A172 (cell line): ENCODE results near the gene JUND. TPM values are rescaled to one million over a fixed set of nuclear protein-coding genes. Genes with fewer than 3 reads are reported as not detected.

Experiments
- DNase-seq: peaks from one replicate; pipeline ENCODE4 v3.0.0-alpha.2; 2015; ENCODE audit warnings: low spot score
- total RNA-seq: library from RNA; depleted of rRNA; stranded (reverse); fragments of >200 nt; shearing (Covaris generic); gene quantifications from 2 replicates; pipeline ENCODE4 v1.2.3, GENCODE V29; 2014

The JUND gene
- total RNA-seq, 1 experiment from 2014 or later = 91.3 TPM

DNA sequence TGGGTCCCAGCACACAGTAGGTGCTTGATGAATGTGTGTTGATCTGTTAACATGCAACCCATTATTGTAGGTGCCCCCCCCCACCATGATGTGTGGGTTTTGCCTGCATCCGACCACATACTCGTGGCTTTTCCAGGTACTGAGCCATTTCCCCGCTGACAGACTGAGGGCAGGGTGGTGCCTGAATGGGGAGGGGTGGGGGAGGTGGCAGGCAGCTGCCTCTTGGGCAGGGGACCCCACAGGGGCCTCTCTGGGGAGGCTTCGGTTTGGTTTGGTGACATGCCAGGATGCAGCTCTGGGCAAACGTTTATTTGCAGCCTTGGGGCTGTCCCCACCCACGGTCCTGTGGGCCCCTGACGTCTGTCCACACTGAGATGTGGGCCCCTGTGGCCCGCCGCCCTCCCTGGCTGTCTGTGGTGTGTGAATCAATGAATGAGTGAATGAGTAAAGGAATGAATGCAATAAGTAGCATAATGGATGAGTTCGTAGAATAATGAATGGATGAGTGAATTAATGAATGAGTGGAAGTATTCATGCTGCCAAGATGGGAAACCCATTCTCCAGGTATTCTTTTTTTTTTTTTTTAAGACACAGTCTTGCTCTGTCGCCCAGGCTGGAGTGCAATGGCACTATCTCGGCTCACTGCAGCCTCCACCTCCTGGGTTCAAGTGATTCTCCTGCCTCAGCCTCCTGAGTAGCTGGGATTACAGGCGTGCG, 9.0 kb upstream of the JUND start:
- DNase-seq = no peak

DNA sequence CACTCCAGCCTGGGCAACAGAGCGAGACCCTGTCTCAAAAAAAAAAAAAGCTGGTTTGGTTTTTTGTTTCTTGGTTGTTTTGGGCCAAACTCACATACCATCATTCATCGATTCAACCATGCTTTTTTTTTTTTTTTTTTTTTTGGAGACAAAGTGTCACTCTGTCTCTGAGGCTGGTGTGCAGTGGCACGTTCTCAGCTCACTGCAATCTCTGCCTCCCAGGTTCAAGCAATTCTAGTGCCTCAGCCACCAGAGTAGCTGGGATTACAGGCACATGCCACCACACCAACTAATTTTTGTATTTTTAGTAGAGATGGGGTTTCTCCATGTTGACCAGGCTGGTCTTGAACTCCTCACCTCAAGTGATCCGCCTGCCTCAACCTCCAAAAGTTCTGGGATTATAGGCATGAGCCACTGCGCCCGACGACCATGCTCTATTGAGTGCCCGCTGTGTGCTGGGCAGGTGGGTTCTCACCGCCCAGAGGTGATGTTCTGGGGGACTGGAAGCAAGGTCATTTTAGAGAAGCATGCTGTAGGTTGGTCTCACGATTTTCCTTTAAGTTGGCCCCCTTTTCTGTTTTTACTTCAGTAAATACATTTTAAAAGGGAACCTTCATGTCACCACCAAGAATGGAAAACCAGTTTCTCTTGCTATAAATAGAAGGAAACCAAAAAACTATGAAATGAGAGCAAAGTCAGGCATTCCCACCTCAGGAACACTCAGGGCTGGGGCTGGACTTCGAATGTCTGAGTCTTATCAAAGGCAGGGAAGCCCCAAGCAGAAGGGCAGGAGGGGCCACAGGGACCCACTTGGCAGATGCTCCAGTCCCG, 8.3 kb upstream of the JUND start:
- no peak for DNase-seq

DNA sequence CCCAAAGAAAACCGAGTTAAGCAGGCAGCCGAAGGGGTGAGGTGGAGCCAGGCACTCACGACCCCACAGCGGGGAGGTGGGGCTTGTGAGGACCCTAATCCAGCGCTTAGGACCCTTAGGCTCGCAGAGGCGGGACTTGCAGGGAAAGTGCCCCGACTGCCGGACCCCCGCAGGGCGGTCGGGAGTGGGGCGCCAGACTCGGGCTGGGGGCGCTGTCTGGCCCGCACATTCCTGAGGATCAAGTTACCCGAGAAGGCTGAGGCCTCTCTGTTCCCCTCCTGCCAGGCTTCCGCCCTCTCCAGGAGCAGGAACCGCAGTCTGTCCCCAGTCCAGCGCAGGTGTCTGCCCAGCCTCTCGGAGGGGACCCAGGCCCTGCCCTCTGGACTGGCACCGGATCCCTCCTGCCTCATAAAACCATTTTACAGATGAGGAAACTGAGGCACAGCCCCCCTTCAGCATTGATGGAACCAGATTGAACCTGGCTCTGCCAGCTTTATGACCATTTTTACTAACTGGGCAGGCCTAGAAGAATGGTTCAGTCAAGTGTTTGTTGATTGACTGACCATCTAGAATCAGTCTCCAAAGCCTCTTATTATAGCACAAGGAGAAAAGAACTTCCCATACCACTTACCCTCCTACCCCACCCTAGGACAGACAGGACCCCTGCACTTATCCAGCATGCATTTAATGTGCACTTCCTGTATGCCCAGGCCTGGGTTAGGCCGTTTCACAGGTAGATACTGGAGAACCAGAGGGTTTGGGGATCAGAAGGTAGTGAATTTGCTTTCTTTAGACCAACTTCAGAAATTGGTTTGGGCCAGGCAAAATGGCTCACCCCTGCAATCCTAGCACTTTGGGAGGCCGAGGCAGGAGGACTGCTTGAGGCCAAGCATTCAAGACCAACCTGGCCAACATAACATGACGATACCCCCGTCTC, 6.7 kb upstream of the JUND start:
- DNase-seq = no peak

DNA sequence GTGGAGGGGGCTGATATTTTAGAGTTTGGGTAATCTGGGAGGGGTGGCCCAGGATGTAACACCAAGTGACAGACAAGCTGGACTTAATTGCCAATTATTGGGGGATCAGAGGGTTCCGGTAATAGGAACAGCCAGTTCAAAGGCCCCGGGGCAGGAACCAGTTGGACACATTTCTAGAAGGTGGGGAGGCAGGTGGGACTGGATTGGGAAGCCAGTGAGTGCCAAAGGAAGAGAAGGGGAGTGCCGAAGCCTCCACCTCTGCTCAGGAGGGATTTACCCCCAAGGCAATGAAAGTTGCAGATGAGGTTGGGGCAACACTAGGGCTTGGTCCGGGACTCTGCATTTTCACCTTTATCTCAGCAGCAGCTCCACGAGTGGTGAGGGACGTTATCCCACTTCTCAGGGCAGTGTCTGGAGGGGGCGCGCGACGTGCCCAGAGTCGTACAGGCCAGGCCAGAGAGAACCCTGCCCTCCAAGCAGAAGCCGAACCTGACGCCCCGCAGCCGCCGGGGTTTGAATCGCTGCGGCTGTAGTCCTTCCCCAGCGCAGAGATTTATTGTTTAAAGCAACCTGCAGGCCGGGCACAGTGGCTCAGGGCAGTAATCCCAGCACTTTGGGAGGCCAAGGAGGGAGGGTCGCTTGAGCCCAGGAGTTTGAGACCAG, 5.7 kb upstream of the JUND start:
- no peak for DNase-seq

DNA sequence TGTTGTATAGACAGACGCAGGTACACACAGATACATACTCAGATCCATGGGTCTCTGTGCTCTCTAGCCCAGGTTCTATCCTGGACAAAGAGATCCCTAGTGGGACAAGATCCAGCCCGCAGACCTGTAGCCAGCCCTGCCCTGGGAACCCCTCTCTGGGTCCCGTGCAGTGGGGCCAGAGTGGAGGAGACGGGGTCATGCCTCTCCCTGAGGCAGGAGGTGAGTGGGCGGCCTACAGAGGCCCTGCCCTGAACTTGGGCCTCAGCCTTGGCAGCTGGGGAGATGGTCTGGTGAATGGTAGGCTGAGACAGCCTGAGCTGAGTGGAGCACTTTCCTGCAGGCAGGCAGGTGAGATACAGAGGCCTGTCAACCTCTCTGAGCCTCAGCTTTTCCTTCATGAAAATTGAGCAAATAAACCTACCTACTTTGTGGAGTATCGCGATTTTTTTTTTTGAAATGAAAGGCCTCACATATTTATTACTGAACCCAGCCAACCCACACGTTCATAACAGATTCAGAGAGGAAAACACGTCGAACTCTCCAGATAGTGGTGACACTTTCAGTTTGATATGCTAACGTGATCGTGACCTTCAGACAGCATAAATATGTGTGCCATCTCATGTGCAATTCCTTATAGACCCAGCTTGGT, 3.4 kb upstream of the JUND start:
- DNase-seq = no peak

DNA sequence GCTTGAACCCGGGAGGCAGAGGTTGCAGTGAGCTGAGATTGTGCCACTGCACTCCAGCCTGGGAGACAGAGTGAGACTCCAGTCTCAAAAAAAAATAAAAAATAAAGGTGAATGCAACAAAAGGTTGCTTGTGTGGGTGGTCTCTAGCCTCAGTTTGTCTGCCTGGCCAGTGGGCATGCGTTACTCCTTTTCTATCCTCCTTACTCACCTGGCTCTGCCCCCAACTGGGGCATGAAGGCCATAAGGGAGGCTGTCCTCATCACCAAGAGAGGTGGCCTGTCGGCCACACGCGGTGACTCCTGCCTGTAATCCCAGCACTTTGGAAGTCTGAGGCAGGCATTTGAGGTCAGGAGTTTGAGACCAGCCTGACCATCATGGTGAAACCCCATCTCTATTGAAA, 1.9 kb upstream of the JUND start:
- DNase-seq = no peak

DNA sequence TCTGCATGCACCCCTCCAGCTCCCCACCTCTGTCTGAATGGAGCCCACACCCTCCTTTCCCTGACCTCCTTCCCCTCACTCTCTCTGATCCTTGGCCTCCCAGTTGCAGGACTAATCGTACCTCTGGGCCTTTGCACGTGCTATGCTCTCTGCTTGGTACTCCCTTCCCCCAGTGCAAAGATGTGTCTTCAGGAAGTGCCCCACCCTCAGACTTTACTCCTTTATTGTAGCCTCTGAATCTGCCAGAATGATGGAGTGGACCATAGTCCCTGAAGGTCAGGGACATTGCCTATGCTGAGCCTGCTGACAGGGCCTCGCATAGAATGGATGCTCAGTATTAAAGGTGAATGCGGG, 1.3 kb upstream of the JUND start:
- no peak for DNase-seq

DNA sequence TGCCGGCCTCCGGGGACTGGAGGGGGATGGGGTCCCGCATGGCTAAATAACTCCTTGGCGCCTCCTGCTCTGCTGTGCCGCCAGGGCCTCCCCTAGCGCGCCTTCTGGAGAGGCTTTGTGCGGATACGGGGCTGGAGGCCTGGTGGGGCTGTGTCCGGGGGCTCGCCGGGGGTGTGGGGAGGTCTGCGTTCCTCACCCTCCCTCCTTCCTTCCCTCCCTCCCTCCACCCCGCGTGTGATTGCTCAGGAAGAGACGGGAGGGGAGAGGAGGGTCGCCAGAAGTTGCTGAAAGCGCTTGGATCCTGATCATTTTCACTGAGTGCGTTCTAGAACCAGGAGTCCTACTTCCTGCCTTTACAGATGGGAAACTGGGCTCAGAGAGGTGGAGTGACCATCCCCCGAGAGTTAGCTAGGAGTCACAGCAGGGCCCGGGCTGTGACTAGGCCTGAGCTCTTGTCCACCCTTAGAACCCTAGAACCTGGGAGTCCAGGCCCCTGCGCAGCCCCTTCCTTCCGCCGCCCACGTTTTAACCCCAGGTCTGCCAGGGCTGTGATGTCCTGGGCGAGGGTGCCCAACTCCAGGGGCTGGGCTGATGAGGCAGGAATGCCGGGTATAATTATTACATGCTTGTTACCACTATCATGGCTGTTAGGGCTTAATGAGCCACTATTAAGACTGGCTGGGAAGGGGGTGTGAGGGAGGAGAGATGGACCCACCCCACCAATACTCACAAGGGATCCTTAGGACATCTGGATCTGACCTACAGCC, 782 bp upstream of the JUND start:
- peak; percentile 71 for DNase-seq

DNA sequence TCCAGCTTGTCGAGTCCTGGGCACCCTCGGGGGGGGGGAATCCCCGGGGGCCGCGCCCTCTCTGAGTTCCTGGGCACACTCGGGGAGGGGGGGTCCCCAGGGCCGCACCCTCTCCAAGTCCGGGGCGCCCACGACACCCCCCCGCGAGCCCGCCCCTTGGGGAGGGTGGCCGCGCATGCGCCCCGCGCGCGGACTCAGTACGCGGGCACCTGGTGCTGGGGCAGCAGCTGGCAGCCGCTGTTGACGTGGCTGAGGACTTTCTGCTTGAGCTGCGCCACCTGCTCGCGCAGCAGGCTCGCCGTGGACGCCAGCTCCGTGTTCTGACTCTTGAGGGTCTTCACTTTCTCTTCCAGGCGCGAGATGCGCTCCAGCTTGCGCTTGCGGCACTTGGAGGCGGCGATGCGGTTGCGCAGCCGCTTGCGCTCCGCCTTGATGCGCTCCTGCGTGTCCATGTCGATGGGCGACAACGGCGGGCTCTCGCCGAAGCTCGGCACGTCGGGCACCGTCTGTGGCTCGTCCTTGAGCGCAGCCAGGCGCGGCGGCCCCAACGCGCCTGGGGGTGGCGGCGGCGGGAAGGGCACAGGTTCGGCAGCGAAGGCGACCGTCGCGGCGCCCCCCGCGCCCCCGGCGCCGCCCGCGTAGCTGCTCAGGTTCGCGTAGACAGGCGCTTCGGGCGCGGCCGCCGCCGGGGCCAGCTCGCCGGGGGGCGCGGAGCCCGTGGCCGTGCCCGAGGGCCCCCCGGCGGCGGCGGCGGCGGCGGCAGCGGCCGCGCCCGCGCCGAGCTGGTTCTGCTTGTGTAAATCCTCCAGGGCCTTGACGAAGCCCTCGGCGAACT, 958 bp downstream of the JUND start:
- peak; percentile 74 for DNase-seq

DNA sequence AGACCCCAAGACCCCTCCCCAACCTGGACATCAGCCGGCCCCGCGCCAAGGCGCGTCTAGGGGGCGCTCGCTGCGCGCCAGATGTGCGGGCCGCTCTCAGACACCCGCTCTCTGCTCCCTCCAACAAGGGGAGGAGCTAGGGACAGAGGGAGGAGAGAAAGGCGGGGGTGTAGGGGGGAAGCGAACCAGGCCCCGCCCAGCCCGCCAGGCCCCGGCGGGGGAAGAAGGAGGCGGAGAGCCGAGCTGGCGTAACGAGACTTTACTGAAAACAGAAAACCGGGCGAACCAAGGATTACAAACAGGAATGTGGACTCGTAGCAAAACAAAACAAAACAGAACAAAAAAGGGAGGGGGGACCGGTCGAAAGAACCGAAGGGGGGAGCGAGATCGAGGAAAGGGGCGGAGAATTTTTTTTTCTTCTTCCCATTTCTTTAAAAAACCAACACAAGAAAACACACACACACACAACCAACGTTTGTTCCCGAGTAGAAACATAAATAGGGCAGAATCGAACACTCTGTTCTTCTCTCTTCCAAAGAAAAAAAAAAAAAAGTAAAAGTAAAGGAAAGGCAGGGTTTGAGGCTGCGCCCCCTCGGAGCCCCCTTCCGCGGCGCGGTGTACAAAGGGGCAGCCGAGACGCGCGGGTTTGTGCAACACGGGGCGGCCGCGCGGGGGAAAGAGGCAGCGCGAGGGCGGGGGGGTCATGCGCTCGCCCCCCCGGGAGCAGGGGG, 1.7 kb downstream of the JUND start:
- DNase-seq = peak; percentile 90

DNA sequence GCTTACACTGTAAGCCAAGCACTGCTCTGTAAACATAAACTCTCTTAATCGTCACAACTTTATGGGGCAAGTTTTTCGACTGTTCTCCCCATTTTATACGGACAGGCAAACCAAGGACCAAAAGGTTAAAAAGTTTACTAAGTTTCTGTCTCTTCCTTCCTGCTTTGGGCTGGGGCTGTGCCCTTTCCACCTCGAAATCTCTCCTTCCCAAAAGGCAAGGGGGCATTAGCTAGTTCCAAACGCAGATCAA, 2.2 kb downstream of the JUND start:
- DNase-seq = no peak

DNA sequence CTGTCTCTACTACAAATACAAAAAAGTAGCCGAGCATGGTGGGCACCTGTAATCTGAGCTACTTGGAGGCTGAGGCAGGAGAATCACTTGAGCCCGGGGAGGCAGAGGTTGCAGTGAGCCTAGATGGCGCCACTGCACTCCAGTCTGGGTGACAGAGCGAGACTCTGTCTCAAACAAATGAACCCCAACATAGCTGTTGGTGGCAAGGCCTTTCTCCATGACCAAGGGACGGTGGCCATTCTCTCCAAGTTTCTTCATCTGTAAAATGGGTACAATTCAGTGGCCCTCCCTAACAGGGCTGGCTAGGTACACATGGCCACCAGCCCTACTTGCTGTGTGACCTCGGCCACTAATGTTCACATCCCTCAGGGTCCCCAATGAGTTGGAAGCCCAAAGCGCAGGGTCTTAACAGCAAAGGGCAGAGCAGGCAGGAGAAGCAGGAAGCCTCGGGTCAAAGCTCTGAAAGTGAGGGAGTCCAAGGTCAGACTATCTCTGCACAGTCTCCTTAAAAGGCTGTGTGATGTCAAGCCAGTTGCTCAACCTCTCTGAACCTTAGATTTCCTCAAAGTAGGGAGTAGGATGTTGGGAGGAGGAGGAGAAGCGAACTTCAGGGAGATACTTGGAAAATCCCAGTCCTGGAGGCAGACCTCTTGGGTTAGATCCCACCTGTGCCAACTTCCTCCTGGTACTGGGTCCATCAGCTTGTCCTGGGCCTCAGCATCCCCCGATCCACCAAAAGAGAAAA, 2.7 kb downstream of the JUND start:
- no peak for DNase-seq

DNA sequence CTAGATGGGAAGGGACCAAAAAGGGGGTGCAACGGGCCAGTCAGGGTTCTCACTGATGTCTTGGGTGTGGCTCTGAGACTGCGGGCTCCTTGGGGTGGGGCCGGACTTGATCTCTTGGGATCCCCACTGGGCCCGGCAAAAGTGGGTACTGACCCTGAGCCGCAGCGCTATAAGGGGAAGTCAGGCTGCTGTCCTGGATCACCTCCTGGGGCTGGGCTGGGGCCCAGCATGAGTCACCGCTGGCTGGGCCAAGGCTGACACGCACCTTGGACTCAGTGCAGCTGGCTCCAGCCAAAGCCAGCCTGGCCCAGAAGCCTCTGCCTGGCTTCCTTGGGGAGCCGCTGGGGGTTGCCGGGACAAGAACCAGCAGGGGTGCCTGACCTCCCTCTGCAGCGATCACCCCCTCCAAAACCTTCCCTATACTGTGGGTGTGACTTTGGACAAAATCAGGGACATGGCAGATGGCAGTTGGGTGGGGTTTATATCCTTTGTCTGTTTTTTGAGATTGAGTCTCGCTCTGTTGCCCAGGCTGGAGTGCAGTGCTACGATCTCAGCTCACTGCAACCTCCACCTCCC, 6.6 kb downstream of the JUND start:
- peak; percentile 87 for DNase-seq

DNA sequence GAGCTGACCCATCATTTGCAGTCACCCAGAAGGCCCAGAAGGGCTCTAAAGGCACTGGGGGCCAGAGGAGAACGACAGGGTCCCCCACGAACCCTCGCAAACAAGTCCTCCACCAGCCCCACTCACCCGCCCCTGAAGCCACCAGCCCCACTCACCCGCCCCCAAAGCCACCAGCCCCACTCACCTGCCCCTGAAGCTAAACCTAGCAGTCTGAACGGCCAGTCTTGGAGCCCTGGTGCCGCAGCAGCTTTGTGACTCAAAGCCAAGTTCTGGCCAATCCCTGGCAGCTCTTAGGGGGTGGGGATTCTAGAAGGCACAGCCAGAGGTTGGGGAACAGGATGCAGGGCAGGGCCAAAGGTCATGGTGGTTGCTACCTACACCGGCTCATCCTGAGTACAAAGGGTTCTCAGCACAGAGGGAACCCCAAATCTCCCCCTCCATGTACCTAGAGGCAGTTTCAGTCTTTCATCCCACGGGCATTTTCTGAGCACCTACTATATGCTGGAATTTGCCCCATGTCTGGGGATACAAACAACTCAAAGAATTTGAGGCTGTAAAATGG, 7.1 kb downstream of the JUND start, which contains the start of gene IQCN:
Gene IQCN, minus strand, starts transcription at position 234 of the 562 bp plus-strand sequence. CDS start 4,974 bp downstream, outside the sequence.
- DNase-seq = peak; percentile 38

DNA sequence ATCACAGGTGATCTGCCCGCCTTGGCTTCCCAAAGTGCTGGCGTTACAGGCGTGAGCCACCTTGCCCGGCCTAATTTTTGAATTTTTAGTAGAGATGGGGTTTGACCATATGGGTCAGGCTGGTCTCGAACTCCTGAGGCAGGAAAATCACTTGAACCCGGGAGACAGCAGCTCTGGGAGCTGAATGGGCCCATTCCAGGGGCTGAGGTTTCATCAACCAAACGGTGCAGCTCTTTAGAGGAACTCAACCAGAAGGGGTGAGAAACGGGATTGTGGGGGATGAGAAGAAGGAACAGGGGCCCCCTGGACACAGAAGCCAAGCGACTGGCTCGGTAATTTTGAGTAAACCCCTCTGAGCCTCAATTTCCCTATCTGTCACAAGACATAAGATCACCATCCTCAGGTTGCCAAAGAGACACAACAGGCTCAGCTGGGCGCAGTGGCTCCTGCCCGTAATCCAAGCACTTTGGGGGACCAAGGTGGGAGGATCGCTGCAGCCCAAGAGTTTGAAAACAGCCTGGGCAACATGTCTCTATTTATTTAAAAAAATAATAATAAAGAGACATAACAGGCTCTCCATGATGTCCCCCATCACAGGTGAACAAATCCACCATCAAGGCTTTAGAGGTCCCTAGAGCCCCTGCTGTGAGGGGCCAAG, 7.7 kb downstream of the JUND start:
- no peak for DNase-seq

DNA sequence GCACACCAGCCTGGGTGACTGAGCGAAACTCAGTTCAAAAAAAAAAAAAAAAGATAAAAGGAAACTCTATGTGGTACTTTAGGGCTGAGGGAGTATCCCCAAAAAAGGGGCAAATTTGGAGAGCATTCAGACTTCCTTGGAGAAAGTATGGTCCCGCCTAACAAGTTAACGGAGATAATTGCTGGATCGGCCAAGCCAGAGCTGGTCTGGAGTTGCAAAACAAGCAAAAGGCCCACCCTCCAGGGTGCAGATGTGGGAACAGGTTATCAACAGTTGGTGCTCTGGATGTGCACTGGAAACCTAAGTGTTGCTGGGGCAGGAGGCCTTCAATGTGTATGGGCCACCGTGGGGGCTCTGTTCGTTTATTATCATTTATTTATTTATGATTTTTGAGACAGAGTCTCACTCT, 10.0 kb downstream of the JUND start:
- no peak for DNase-seq

DNA sequence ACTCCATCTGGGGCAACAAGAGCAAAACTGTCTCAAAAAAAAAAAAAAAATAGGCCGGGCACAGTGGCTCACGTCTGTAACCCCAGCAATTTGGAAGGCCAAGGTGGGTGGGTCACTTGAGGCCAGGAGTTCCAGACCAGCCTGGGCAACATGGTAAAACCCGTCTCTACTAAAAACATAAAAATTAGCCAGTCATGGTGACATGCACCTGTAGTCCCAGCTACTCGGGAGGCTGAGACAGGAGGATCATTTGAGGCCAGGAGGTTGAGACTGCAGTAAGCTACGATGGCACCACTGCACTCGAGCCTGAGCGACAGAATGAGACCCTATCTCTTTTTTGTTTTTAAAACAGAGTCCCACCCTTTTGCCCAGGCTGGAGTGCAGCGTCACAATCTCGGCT, 11.1 kb downstream of the JUND start:
- DNase-seq = no peak
